Neural progenitor cell (in vitro differentiated cells): ENCODE data around the gene GDE1. TPM values are rescaled to one million over a fixed set of nuclear protein-coding genes. Genes with fewer than 3 reads are reported as not detected.

ENCODE experiments used
- DNase-seq: peaks from one replicate; pipeline ENCODE4 v3.0.0-alpha.2; 2016; ENCODE audit warnings: low spot score
- H2AFZ ChIP-seq: fragments of 200-600 bp; sonication (generic); replicated peaks from 2 replicates; pipeline ENCODE4 v1.6.1; 2016; ENCODE audit warnings: antibody characterized with exemption
- H3F3A ChIP-seq: fragments of 200-600 bp; sonication (generic); 2 replicates; pipeline ENCODE4 v1.6.1; 2016; ENCODE audit warnings: antibody characterized with exemption, low read depth
- H3K27ac ChIP-seq: fragments of 200-600 bp; sonication (generic); 2 replicates; pipeline ENCODE4 v1.5.1; 2016; ENCODE audit warnings: mild to moderate bottlenecking
- H3K27me3 ChIP-seq: fragments of 200-600 bp; sonication (generic); 2 replicates; pipeline ENCODE4 v1.6.1; 2016; ENCODE audit warnings: mild to moderate bottlenecking, moderate library complexity
- H3K36me3 ChIP-seq: fragments of 200-600 bp; sonication (generic); 2 replicates; pipeline ENCODE4 v1.5.1; 2016
- H3K4me1 ChIP-seq: fragments of 200-600 bp; sonication (generic); 2 replicates; pipeline ENCODE4 v1.6.1; 2016; ENCODE audit warnings: mixed run types
- H3K4me2 ChIP-seq: fragments of 200-600 bp; sonication (generic); 2 replicates; pipeline ENCODE4 v1.6.1; 2016
- H3K4me3 ChIP-seq: fragments of 200-600 bp; sonication (generic); 2 replicates; pipeline ENCODE4 v1.5.1; 2016
- H3K79me2 ChIP-seq: fragments of 200-600 bp; sonication (generic); 2 replicates; pipeline ENCODE4 v1.6.1; 2016; ENCODE audit warnings: low read depth
- H3K9ac ChIP-seq: fragments of 200-600 bp; sonication (generic); 2 replicates; pipeline ENCODE4 v1.6.1; 2016
- H3K9me3 ChIP-seq: fragments of 200-600 bp; sonication (generic); 2 replicates; pipeline ENCODE4 v1.5.1; 2016; ENCODE audit warnings: low read depth
- H4K20me1 ChIP-seq: fragments of 200-600 bp; sonication (generic); 2 replicates; pipeline ENCODE4 v1.6.1; 2016; ENCODE audit warnings: low read depth
- H3K27ac Mint-ChIP-seq: 3 replicates; pipeline ENCODE4 v1.8.0; 2021; ENCODE audit warnings: mixed read lengths
- H3K27me3 Mint-ChIP-seq: 2 replicates; pipeline ENCODE4 v1.8.0; 2022; ENCODE audit warnings: low read depth, mild to moderate bottlenecking, inconsistent platforms, moderate library complexity, mixed read lengths; ENCODE audit not compliant: insufficient read depth
- H3K36me3 Mint-ChIP-seq: 3 replicates; pipeline ENCODE4 v1.8.0; 2021; ENCODE audit warnings: mixed read lengths
- H3K4me1 Mint-ChIP-seq: 3 replicates; pipeline ENCODE4 v1.8.0; 2021; ENCODE audit warnings: mixed read lengths
- H3K4me3 Mint-ChIP-seq: 3 replicates; pipeline ENCODE4 v1.8.0; 2021; ENCODE audit warnings: mild to moderate bottlenecking, moderate library complexity, mixed read lengths
- H3K9me3 Mint-ChIP-seq: 3 replicates; pipeline ENCODE4 v1.8.0; 2020; ENCODE audit warnings: mixed read lengths
- EZH2 ChIP-seq: fragments of 200-600 bp; sonication (generic); IDR thresholded peaks from 2 replicates; pipeline ENCODE4 v1.6.1; 2017; ENCODE audit warnings: antibody characterized with exemption, mild to moderate bottlenecking, moderate library complexity
- EZH2phosphoT487 ChIP-seq: fragments of 200-600 bp; sonication (generic); IDR thresholded peaks from 2 replicates; pipeline ENCODE4 v1.6.1; 2017; ENCODE audit warnings: antibody characterized with exemption
- total RNA-seq: library from RNA; depleted of rRNA; stranded (reverse); fragments of >200 nt; gene quantifications from 2 replicates; pipeline ENCODE4 v1.2.3, GENCODE V29; 2015; ENCODE audit warnings: low replicate concordance
- TF ChIP-seq, protein P1 (sequence below): fragments of 200-600 bp; sonication (generic); IDR thresholded peaks from 2 replicates; pipeline ENCODE4 v1.5.1; 2017; ENCODE audit warnings: antibody characterized with exemption, mild to moderate bottlenecking

Gene GDE1
- total RNA-seq, 1 donor from 2014 or later = 43.0 TPM

DNA sequence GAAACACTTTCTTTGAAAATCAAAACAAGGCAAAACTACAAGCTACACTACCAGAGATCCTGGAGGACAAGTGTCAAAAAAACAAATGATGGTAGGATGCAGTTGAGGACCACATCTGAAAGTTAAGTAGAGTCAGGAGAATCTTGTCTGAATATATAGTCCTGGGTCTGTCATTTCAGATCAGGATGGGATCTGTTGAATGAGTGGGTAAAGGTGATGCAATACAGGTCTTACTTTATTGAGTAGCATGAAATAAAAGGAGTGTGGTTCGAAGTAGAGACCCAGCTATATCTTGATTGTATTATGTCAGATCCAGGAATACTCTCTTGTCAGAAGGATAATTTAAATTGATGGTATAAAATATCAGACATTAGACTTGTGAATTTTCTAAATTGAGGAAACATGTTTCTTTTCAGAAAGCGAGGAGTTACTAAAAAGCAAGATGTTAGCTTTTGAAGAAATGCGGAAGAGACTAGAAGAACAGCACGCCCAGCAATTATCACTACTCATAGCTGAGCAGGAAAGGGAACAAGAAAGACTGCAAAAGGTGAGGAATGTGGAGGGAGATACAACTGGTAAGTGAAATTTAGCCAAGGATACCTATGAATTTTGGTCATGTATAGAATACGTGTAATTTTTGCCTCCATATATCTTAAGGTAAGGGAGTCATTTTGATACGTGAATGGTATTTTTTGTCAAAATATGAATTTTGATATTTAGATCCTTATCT lies 18.5 kb upstream of the GDE1 start:
- H3K4me1 ChIP-seq = no peaks in the 10 kb centered on the region
- no peak overlapping the region for H3K4me3 ChIP-seq
- Mint-ChIP-seq H3K4me3 (no peak overlapping the region), H3K27me3 (no peaks in the 10 kb centered on the region), H3K9me3 (no peaks in the 10 kb centered on the region), H3K27ac (no peak overlapping the region), H3K36me3 (peaks cover 35% of the 10 kb centered on the region), H3K4me1 (no peaks in the 10 kb centered on the region)
- H3K4me2 ChIP-seq = no peak overlapping the region
- no peaks in the 10 kb centered on the region for H4K20me1 ChIP-seq
- H3K27me3 ChIP-seq = no peaks in the 10 kb centered on the region
- TF ChIP-seq EZH2phosphoT487 (no peak), EZH2 (no peak)
- TF ChIP-seq, protein P1, sequence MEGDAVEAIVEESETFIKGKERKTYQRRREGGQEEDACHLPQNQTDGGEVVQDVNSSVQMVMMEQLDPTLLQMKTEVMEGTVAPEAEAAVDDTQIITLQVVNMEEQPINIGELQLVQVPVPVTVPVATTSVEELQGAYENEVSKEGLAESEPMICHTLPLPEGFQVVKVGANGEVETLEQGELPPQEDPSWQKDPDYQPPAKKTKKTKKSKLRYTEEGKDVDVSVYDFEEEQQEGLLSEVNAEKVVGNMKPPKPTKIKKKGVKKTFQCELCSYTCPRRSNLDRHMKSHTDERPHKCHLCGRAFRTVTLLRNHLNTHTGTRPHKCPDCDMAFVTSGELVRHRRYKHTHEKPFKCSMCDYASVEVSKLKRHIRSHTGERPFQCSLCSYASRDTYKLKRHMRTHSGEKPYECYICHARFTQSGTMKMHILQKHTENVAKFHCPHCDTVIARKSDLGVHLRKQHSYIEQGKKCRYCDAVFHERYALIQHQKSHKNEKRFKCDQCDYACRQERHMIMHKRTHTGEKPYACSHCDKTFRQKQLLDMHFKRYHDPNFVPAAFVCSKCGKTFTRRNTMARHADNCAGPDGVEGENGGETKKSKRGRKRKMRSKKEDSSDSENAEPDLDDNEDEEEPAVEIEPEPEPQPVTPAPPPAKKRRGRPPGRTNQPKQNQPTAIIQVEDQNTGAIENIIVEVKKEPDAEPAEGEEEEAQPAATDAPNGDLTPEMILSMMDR = no peak
- H3F3A ChIP-seq = no peaks in the 10 kb centered on the region
- H3K27ac ChIP-seq = no peak overlapping the region
- H3K79me2 ChIP-seq = no peaks in the 10 kb centered on the region
- no peak overlapping the region for H2AFZ ChIP-seq
- no peak overlapping the region for H3K9ac ChIP-seq
- no peak for DNase-seq
- no peaks in the 10 kb centered on the region for H3K9me3 ChIP-seq
- H3K36me3 ChIP-seq = peaks cover 18% of the 10 kb centered on the region

DNA sequence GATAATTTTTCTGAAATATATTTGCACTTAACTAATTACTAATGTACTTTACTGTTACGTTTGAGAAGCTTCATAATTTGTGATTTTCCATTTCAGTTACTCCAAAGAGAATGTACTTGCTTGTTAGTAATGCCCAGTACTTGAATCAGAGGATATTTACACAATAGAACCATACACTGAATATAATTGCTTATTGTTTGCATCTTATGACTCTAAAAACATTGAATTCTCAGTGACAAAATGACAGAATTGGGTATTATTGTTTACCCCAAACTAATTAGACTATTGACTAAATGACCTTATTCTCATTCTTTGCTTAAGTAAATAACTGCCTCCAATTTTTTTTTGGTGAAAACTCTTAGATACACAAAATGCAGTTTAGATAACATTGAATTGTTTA lies 10.7 kb upstream of the GDE1 start:
- H3F3A ChIP-seq = peaks cover 17% of the 10 kb centered on the region

DNA sequence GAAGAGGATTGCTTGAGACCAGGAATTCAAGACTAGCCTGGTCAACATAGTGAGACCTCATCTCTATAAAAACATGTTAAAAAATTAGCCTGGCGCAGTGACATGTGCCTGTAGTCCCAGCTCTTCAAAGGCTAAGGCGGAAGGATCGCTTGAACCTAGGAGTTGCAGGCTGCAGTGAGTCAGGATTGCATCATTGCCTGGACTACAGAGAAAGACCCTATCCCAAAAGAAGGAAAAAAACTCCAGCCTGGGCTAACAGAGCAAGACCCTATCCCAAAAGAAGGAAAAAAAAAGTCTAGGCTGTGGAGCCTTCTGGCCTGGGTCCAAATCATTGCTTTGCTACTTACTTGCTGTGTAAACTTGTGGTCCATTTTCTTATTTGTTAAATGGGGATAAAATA lies 6.8 kb upstream of the GDE1 start:
- peaks cover 39% of the 10 kb centered on the region for H3K79me2 ChIP-seq
- no peaks in the 10 kb centered on the region for H3K27me3 ChIP-seq
- no peak overlapping the region for H3K4me3 ChIP-seq
- no peak overlapping the region for H3K9ac ChIP-seq
- peaks cover 23% of the 10 kb centered on the region for H3K36me3 ChIP-seq
- no peak overlapping the region for H2AFZ ChIP-seq
- peaks cover 27% of the 10 kb centered on the region for H3K4me1 ChIP-seq
- no peaks in the 10 kb centered on the region for H4K20me1 ChIP-seq
- H3K36me3 Mint-ChIP-seq = peaks cover 21% of the 10 kb centered on the region
- H3K9me3 ChIP-seq = no peaks in the 10 kb centered on the region
- peaks cover 17% of the 10 kb centered on the region for H3K4me1 Mint-ChIP-seq
- DNase-seq = no peak
- TF ChIP-seq EZH2phosphoT487 = no peak
- TF ChIP-seq, protein P1 = no peak
- TF ChIP-seq EZH2 = no peak
- no peak overlapping the region for H3K4me2 ChIP-seq
- H3K27ac ChIP-seq = no peak overlapping the region
- peaks cover 23% of the 10 kb centered on the region for H3F3A ChIP-seq
- no peak overlapping the region for H3K4me3 Mint-ChIP-seq
- no peaks in the 10 kb centered on the region for H3K27me3 Mint-ChIP-seq
- no peaks in the 10 kb centered on the region for H3K9me3 Mint-ChIP-seq
- no peak overlapping the region for H3K27ac Mint-ChIP-seq

More for the DNA sequence above, 10.7 kb upstream of the GDE1 start:
- H3K27me3 ChIP-seq = no peaks in the 10 kb centered on the region
- Mint-ChIP-seq H3K27me3 (no peaks in the 10 kb centered on the region), H3K27ac (no peak overlapping the region), H3K9me3 (no peaks in the 10 kb centered on the region), H3K4me3 (no peak overlapping the region), H3K36me3 (peaks cover 30% of the 10 kb centered on the region), H3K4me1 (no peaks in the 10 kb centered on the region)
- H3K27ac ChIP-seq = no peak overlapping the region
- H3K9me3 ChIP-seq = no peaks in the 10 kb centered on the region
- no peak overlapping the region for H3K9ac ChIP-seq
- peaks cover 2% of the 10 kb centered on the region for H3K79me2 ChIP-seq
- H2AFZ ChIP-seq = no peak overlapping the region
- peaks cover 27% of the 10 kb centered on the region for H3K36me3 ChIP-seq
- no peak overlapping the region for H3K4me3 ChIP-seq
- DNase-seq = no peak
- H4K20me1 ChIP-seq = no peaks in the 10 kb centered on the region
- peaks cover 14% of the 10 kb centered on the region for H3K4me1 ChIP-seq
- no peak overlapping the region for H3K4me2 ChIP-seq
- TF ChIP-seq EZH2 (no peak), EZH2phosphoT487 (no peak)
- TF ChIP-seq, protein P1 = no peak
